ENCODE results near the gene HDAC4.

- no peak for TF ChIP-seq CTCF (IDR thresholded peaks at IDR 0.05)
- TF ChIP-seq POLR2A (IDR thresholded peaks at IDR 0.05), result no peak
Observed at GRCh38 chr2:239432174-239432573, 31.4 kb upstream of the HDAC4 start.

All from stomach (tissue), 4 donors.